Stimulated activated naive CD4-positive, alpha-beta T cell treated with Interleukin-2 at 50 U/mL for 16 hours (primary cell): ENCODE data around the gene DR1.

ENCODE experiments used
- DNase-seq: peaks from one replicate; lab custom pipeline; 2025; lab: John Stamatoyannopoulos, UW

The DR1 gene

GRCh38 chr1:93394514-93394913 is 48.8 kb downstream of the DR1 start:
- no peak for DNase-seq

- DNase-seq: no peak
Measured at GRCh38 chr1:93395195-93395594, 49.5 kb downstream of the DR1 start.

- DNase-seq: no peak
Measured at GRCh38 chr1:93399781-93400180, 54.1 kb downstream of the DR1 start.

GRCh38 chr1:93408203-93408602 is 62.5 kb downstream of the DR1 start:
- no peak for DNase-seq

- DNase-seq: no peak
Measured at GRCh38 chr1:93411000-93411399, 65.3 kb downstream of the DR1 start.

- no peak for DNase-seq
Measured at GRCh38 chr1:93414749-93415148, 69.0 kb downstream of the DR1 start.

- DNase-seq: no peak
Measured at GRCh38 chr1:93415296-93415695, 69.6 kb downstream of the DR1 start.

- no peak for DNase-seq
Measured at GRCh38 chr1:93416183-93416582, 70.5 kb downstream of the DR1 start.
